CD4-positive, alpha-beta T cell treated with Interleukin-17A for 1 hour (primary cell): ENCODE data around the gene ARHGAP15.
A peak's percentile ranks its signal among the peaks of the same experiment; 100 is the strongest.

Experiments used
- DNase-seq: peaks from one replicate; pipeline ENCODE4 v3.0.0-alpha.2; 2020

The ARHGAP15 gene

GRCh38 chr2:143146366-143146765 lies 17.1 kb downstream of the ARHGAP15 start:
- DNase-seq, result no peak

- DNase-seq, result no peak
These were observed 17.8 kb downstream of the ARHGAP15 start for GRCh38 chr2:143146815-143147530.

GRCh38 chr2:143148011-143148410 lies 18.8 kb downstream of the ARHGAP15 start:
- no peak for DNase-seq

- DNase-seq, result no peak
These were observed 19.5 kb downstream of the ARHGAP15 start for GRCh38 chr2:143148757-143149156.

GRCh38 chr2:143150287-143150686 lies 21.1 kb downstream of the ARHGAP15 start:
- DNase-seq, result no peak

GRCh38 chr2:143151111-143151752 lies 22.0 kb downstream of the ARHGAP15 start:
- no peak for DNase-seq

- no peak for DNase-seq
These were observed 23.0 kb downstream of the ARHGAP15 start for GRCh38 chr2:143152219-143152618.

- DNase-seq, result no peak
These were observed 23.4 kb downstream of the ARHGAP15 start for GRCh38 chr2:143152637-143153036.

- DNase-seq, result no peak
These were observed 26.4 kb downstream of the ARHGAP15 start for GRCh38 chr2:143155661-143156060.

GRCh38 chr2:143157001-143157400 lies 27.8 kb downstream of the ARHGAP15 start:
- no peak for DNase-seq

GRCh38 chr2:143157418-143157817 lies 28.2 kb downstream of the ARHGAP15 start:
- no peak for DNase-seq

GRCh38 chr2:143158098-143158497 lies 28.9 kb downstream of the ARHGAP15 start:
- no peak for DNase-seq

GRCh38 chr2:143158551-143159485 lies 29.6 kb downstream of the ARHGAP15 start:
- DNase-seq, result no peak

- no peak for DNase-seq
These were observed 30.2 kb downstream of the ARHGAP15 start for GRCh38 chr2:143159486-143159840.

- DNase-seq, result no peak
These were observed 31.8 kb downstream of the ARHGAP15 start for GRCh38 chr2:143160732-143161707.

GRCh38 chr2:143162123-143162837 lies 33.1 kb downstream of the ARHGAP15 start:
- DNase-seq, result peak; percentile 82

GRCh38 chr2:143162997-143163396 lies 33.8 kb downstream of the ARHGAP15 start:
- no peak for DNase-seq

- no peak for DNase-seq
These were observed 34.3 kb downstream of the ARHGAP15 start for GRCh38 chr2:143163499-143163898.

GRCh38 chr2:143165291-143165690 lies 36.1 kb downstream of the ARHGAP15 start:
- DNase-seq, result no peak

- DNase-seq, result no peak
These were observed 39.9 kb downstream of the ARHGAP15 start for GRCh38 chr2:143169105-143169504.

- DNase-seq, result no peak
These were observed 42.6 kb downstream of the ARHGAP15 start for GRCh38 chr2:143171817-143172216.

GRCh38 chr2:143175438-143175837 lies 46.2 kb downstream of the ARHGAP15 start:
- DNase-seq, result peak; percentile 26
